HG03097 (cell line): Measurements from ENCODE around the gene SCLT1.
A peak's percentile ranks its signal among the peaks of the same experiment; 100 is the strongest.

Experiments used
- ATAC-seq: cut with Tn5 transposase; IDR thresholded peaks from one replicate; pipeline ENCODE4 v1.9.1; 2021; ENCODE audit not compliant: unreplicated experiment, low FRiP score

The SCLT1 gene

GRCh38 chr4:128974136-128974581 lies 119.2 kb downstream of the SCLT1 start:
- ATAC-seq, result no peak

- no peak for ATAC-seq
Measured at GRCh38 chr4:128973384-128973783, 120.0 kb downstream of the SCLT1 start.

GRCh38 chr4:128961405-128961804 lies 131.9 kb downstream of the SCLT1 start:
- ATAC-seq, result no peak

- ATAC-seq, result no peak
Measured at GRCh38 chr4:128958194-128958593, 135.1 kb downstream of the SCLT1 start.

GRCh38 chr4:128957459-128957858 lies 135.9 kb downstream of the SCLT1 start:
- ATAC-seq, result no peak

- no peak for ATAC-seq
Measured at GRCh38 chr4:128955751-128956150, 137.6 kb downstream of the SCLT1 start.

GRCh38 chr4:128954941-128955340 lies 138.4 kb downstream of the SCLT1 start:
- ATAC-seq, result no peak

GRCh38 chr4:128951316-128951715 lies 142.0 kb downstream of the SCLT1 start:
- ATAC-seq, result no peak

- no peak for ATAC-seq
Measured at GRCh38 chr4:128950796-128951195, 142.5 kb downstream of the SCLT1 start.

- ATAC-seq, result no peak
Measured at GRCh38 chr4:128946916-128947315, 146.4 kb downstream of the SCLT1 start.

- ATAC-seq, result no peak
Measured at GRCh38 chr4:128942607-128943006, 150.7 kb downstream of the SCLT1 start.

- no peak for ATAC-seq
Measured at GRCh38 chr4:128940971-128941370, 152.4 kb downstream of the SCLT1 start.

- ATAC-seq, result no peak
Measured at GRCh38 chr4:128930051-128930450, 163.3 kb downstream of the SCLT1 start.

- ATAC-seq, result no peak
Measured at GRCh38 chr4:128924951-128925350, 168.4 kb downstream of the SCLT1 start.

- ATAC-seq, result no peak
Measured at GRCh38 chr4:128921954-128922353, 171.4 kb downstream of the SCLT1 start.

GRCh38 chr4:128917781-128918180 lies 175.6 kb downstream of the SCLT1 start:
- ATAC-seq, result peak; percentile 68

- ATAC-seq, result peak; percentile 76
Measured at GRCh38 chr4:128916832-128917231, 176.5 kb downstream of the SCLT1 start.

GRCh38 chr4:128915544-128915943 lies 177.8 kb downstream of the SCLT1 start:
- no peak for ATAC-seq

- ATAC-seq, result no peak
Measured at GRCh38 chr4:128913228-128913627, 180.1 kb downstream of the SCLT1 start.

- no peak for ATAC-seq
Measured at GRCh38 chr4:128908735-128909134, 184.6 kb downstream of the SCLT1 start.

- ATAC-seq, result no peak
Measured at GRCh38 chr4:128907981-128908380, 185.4 kb downstream of the SCLT1 start.

GRCh38 chr4:128906581-128906980 lies 186.8 kb downstream of the SCLT1 start:
- ATAC-seq, result no peak

GRCh38 chr4:128904821-128905220 lies 188.5 kb downstream of the SCLT1 start:
- ATAC-seq, result no peak
